ENCODE data around the gene TRNP1. TPM values are rescaled to one million over a fixed set of nuclear protein-coding genes. Genes with fewer than 3 reads are reported as not detected.

TRNP1 gene
- total RNA-seq, 2 experiments from 2014 or later, result 0.19 TPM; not detected in 1

GRCh38 chr1:26956321-26956720 is 37.2 kb upstream of the TRNP1 start:
- no TSS peak for BruUV-seq (replicated peaks)

GRCh38 chr1:26957306-26957705 is 36.2 kb upstream of the TRNP1 start:
- DNase-seq (ENCODE audit: low spot score), result no peak
- intact Hi-C loops (cut with micrococcal nuclease; ENCODE audit: unreplicated experiment), result no loop called here
- TF ChIP-seq EZH2phosphoT487 (IDR thresholded peaks at IDR 0.05; ENCODE audit: borderline replicate concordance, low read depth, low read length) (no peak), CTCF (conservative IDR thresholded peaks at IDR 0.05; ENCODE audit: low read length) (no peak)
- no peak overlapping the region for H3K4me3 ChIP-seq (ENCODE audit: low read depth, low read length, poor library complexity, severe bottlenecking)
- H3K27ac ChIP-seq (ENCODE audit: low read depth, low read length, poor library complexity, severe bottlenecking), result no peak overlapping the region
- no peaks in the 10 kb centered on the region for H3K9me2 ChIP-seq (ENCODE audit: insufficient read depth, low read length)
- no peaks in the 10 kb centered on the region for H3K9me3 ChIP-seq (ENCODE audit: low read length)
- no peaks in the 10 kb centered on the region for H3K36me3 ChIP-seq (ENCODE audit: insufficient read depth, low read length)
- ChIA-PET POLR2A (no interaction called here), CTCF (ENCODE audit: unreplicated experiment) (no interaction called here)
- no peaks in the 10 kb centered on the region for H3K4me1 ChIP-seq (ENCODE audit: insufficient read depth, low read length, poor library complexity, severe bottlenecking)
- BruUV-seq (replicated peaks), result no TSS peak
- H2AFZ ChIP-seq (ENCODE audit: low read length), result no peak overlapping the region
- H4K20me1 ChIP-seq (ENCODE audit: insufficient read depth, low read length), result no peaks in the 10 kb centered on the region
- no peaks in the 10 kb centered on the region for H3K79me2 ChIP-seq (ENCODE audit: insufficient read depth, low read depth, low read length)
- no peak overlapping the region for H3K4me2 ChIP-seq (ENCODE audit: low read length)

More at GRCh38 chr1:26956321-26956720, 37.2 kb upstream of the TRNP1 start:
- Histone ChIP-seq H2AFZ (ENCODE audit: low read length) (no peak overlapping the region), H3K9me2 (ENCODE audit: insufficient read depth, low read length) (no peaks in the 10 kb centered on the region), H3K27ac (ENCODE audit: low read depth, low read length, poor library complexity, severe bottlenecking) (no peak overlapping the region), H3K79me2 (ENCODE audit: insufficient read depth, low read depth, low read length) (no peaks in the 10 kb centered on the region), H4K20me1 (ENCODE audit: insufficient read depth, low read length) (no peaks in the 10 kb centered on the region), H3K4me2 (ENCODE audit: low read length) (no peak overlapping the region), H3K36me3 (ENCODE audit: insufficient read depth, low read length) (no peaks in the 10 kb centered on the region), H3K9me3 (ENCODE audit: low read length) (no peaks in the 10 kb centered on the region), H3K4me1 (ENCODE audit: insufficient read depth, low read length, poor library complexity, severe bottlenecking) (no peaks in the 10 kb centered on the region), H3K4me3 (ENCODE audit: low read depth, low read length, poor library complexity, severe bottlenecking) (no peak overlapping the region)
- POLR2A ChIA-PET, result no interaction called here
- no peak for TF ChIP-seq EZH2phosphoT487 (IDR thresholded peaks at IDR 0.05; ENCODE audit: borderline replicate concordance, low read depth, low read length)
- no peak for TF ChIP-seq CTCF (conservative IDR thresholded peaks at IDR 0.05; ENCODE audit: low read length)
- CTCF ChIA-PET (ENCODE audit: unreplicated experiment), result no interaction called here
- intact Hi-C loops (cut with micrococcal nuclease; ENCODE audit: unreplicated experiment), result no loop called here
- DNase-seq (ENCODE audit: low spot score), result no peak

GRCh38 chr1:26959270-26959669 is 34.2 kb upstream of the TRNP1 start:
- no peak overlapping the region for H2AFZ ChIP-seq (ENCODE audit: low read length)
- H3K79me2 ChIP-seq (ENCODE audit: insufficient read depth, low read depth, low read length), result no peaks in the 10 kb centered on the region
- H3K9me3 ChIP-seq (ENCODE audit: low read length), result no peaks in the 10 kb centered on the region
- intact Hi-C loops (cut with micrococcal nuclease; ENCODE audit: unreplicated experiment), result no loop called here
- DNase-seq (ENCODE audit: low spot score), result no peak
- BruUV-seq (replicated peaks), result no TSS peak
- H3K9me2 ChIP-seq (ENCODE audit: insufficient read depth, low read length), result no peaks in the 10 kb centered on the region
- peak overlapping the region; percentile 53; the same call in 1 of the 2 replicates for H3K4me2 ChIP-seq (ENCODE audit: low read length)
- H3K36me3 ChIP-seq (ENCODE audit: insufficient read depth, low read length), result no peaks in the 10 kb centered on the region
- H4K20me1 ChIP-seq (ENCODE audit: insufficient read depth, low read length), result no peaks in the 10 kb centered on the region
- ChIA-PET POLR2A (no interaction called here), CTCF (ENCODE audit: unreplicated experiment) (no interaction called here)
- no peaks in the 10 kb centered on the region for H3K4me1 ChIP-seq (ENCODE audit: insufficient read depth, low read length, poor library complexity, severe bottlenecking)
- no peak overlapping the region for H3K4me3 ChIP-seq (ENCODE audit: low read depth, low read length, poor library complexity, severe bottlenecking)
- no peak for TF ChIP-seq EZH2phosphoT487 (IDR thresholded peaks at IDR 0.05; ENCODE audit: borderline replicate concordance, low read depth, low read length)
- TF ChIP-seq CTCF (conservative IDR thresholded peaks at IDR 0.05; ENCODE audit: low read length), result no peak
- no peak overlapping the region for H3K27ac ChIP-seq (ENCODE audit: low read depth, low read length, poor library complexity, severe bottlenecking)

All from OCI-LY7 (cell line).